HepG2 (cell line): ENCODE measurements around the gene PACS2. TPM values are rescaled to one million over a fixed set of nuclear protein-coding genes. Genes with fewer than 3 reads are reported as not detected.

Source experiments
- ATAC-seq: fragments of 200-7000 bp; cut with Tn5 transposase; 3 replicates; pipeline ENCODE4 v1.9.1; 2020; ENCODE audit warnings: mild to moderate bottlenecking, moderate library complexity
- BruUV-seq: library from RNA; stranded (reverse); fragments of 400-500 nt; replicated peaks from 2 replicates; lab custom pipeline; 2021; lab: Mats Ljungman, UMichigan
- CTCF ChIA-PET: fragments of 300-600 bp; formaldehyde crosslinking; extraction: SDS; loops from one replicate; lab custom pipeline; 2021; ENCODE audit warnings: low total read pairs, inconsistent platforms, low intra/inter-chr PET ratio; lab: Yijun Ruan, JAX
- POLR2A ChIA-PET: fragments of 350-600 bp; sonication (Branson Sonifier 250); formaldehyde crosslinking; loops from one replicate; lab custom pipeline; 2020; ENCODE audit warnings: antibody characterized with exemption, inconsistent platforms; lab: Yijun Ruan, JAX
- DNase-seq: peaks from one replicate; pipeline ENCODE4 v3.0.0-alpha.2; 2015; ENCODE audit warnings: low spot score
- FAIRE-seq: peaks from 3 replicates; lab custom pipeline; 2011; peaks lifted over from hg19 to GRCh38; lab: Jason Lieb, UNC
- H2AFZ ChIP-seq: one replicate; pipeline ENCODE4 v1.6.1; 2011; ENCODE audit warnings: low read length, inconsistent platforms
- H3K27ac ChIP-seq: fragments of 300-600 bp; 3 replicates; pipeline ENCODE4 v1.8.0; 2011; ENCODE audit warnings: mixed run types, mild to moderate bottlenecking, mixed read lengths, low read length, inconsistent platforms; ENCODE audit not compliant: insufficient read depth; ENCODE audit errors: extremely low read length
- H3K27me3 ChIP-seq, 2 experiments: fragments of 200-600 bp in 1 of 2; 2 replicates in 1 of 2; 3 replicates in 1 of 2; pipeline versions ENCODE4 v1.6.0 to v1.8.0; 2011; ENCODE audit warnings: low read length in 2 of 2, mild to moderate bottlenecking in 2 of 2, moderate library complexity in 2 of 2, inconsistent platforms in 1 of 2; ENCODE audit not compliant: insufficient read depth in 2 of 2, control insufficient read depth in 1 of 2
- H3K36me3 ChIP-seq, 2 experiments: fragments of 200-600 bp in 1 of 2; replicated peaks in 1 of 2; 2 replicates in 1 of 2; 3 replicates in 1 of 2; pipeline versions ENCODE4 v1.5.1 to v1.8.0; 2011; ENCODE audit warnings: low read length in 2 of 2, inconsistent platforms in 1 of 2; ENCODE audit not compliant: insufficient read depth in 2 of 2, control insufficient read depth in 1 of 2
- H3K4me1 ChIP-seq: 2 replicates; pipeline ENCODE4 v1.5.1; 2012; ENCODE audit warnings: low read length, inconsistent platforms; ENCODE audit not compliant: insufficient read depth
- H3K4me2 ChIP-seq: 2 replicates; pipeline ENCODE4 v1.6.0; 2011; ENCODE audit warnings: low read depth, low read length, inconsistent platforms
- H3K4me3 ChIP-seq, 3 experiments: fragments of 200-600 bp in 1 of 3; sonication (generic), shearing (Covaris generic) in 1 of 3; replicated peaks in 1 of 3; 2 replicates each; pipeline ENCODE4 v1.5.1; 2011 to 2016; ENCODE audit warnings: low read length in 3 of 3, inconsistent platforms in 2 of 3, low read depth in 2 of 3, mild to moderate bottlenecking in 2 of 3, control low read depth in 1 of 3, mixed read lengths in 1 of 3; ENCODE audit not compliant: insufficient read depth in 1 of 3
- H3K79me2 ChIP-seq: one replicate; pipeline ENCODE4 v1.6.1; 2011; ENCODE audit warnings: low read length, inconsistent platforms; ENCODE audit not compliant: insufficient read depth
- H3K9ac ChIP-seq: 2 replicates; pipeline ENCODE4 v1.6.0; 2011; ENCODE audit warnings: mild to moderate bottlenecking, low read depth, low read length, inconsistent platforms; ENCODE audit not compliant: insufficient read depth
- H3K9me3 ChIP-seq: 2 replicates; pipeline ENCODE4 v1.5.1; 2012; ENCODE audit warnings: mild to moderate bottlenecking, low read length
- H4K20me1 ChIP-seq: 2 replicates; pipeline ENCODE4 v1.6.0; 2011; ENCODE audit warnings: inconsistent platforms, mild to moderate bottlenecking, low read length, moderate library complexity; ENCODE audit not compliant: insufficient read depth
- ELK4 ChIP-seq: sonication (generic); formaldehyde crosslinking; IDR thresholded peaks from 2 replicates; pipeline ENCODE4 v1.9.0; 2021; ENCODE audit warnings: missing genetic modification reagents, borderline replicate concordance
- HDAC1 ChIP-seq: sonication (generic); formaldehyde crosslinking; IDR thresholded peaks from 2 replicates; pipeline ENCODE4 v1.5.1; 2020; ENCODE audit warnings: mild to moderate bottlenecking, missing genetic modification reagents
- JDP2 ChIP-seq: sonication (generic); formaldehyde crosslinking; IDR thresholded peaks from 2 replicates; pipeline ENCODE4 v1.8.1; 2022; ENCODE audit warnings: missing genetic modification reagents, borderline replicate concordance
- KAT7 ChIP-seq: IDR thresholded peaks from 2 replicates; pipeline ENCODE4 v1.6.1; 2018; ENCODE audit warnings: borderline replicate concordance, missing compliant biosample characterization
- KDM2A ChIP-seq: sonication (generic); formaldehyde crosslinking; IDR thresholded peaks from 2 replicates; pipeline ENCODE4 v1.4.0; 2020; ENCODE audit warnings: low read depth, missing genetic modification reagents, borderline replicate concordance
- MIXL1 ChIP-seq: IDR thresholded peaks from 2 replicates; pipeline ENCODE4 v1.6.1; 2016
- MXD1 ChIP-seq: sonication (generic); formaldehyde crosslinking; IDR thresholded peaks from 2 replicates; pipeline ENCODE4 v1.4.0; 2020; ENCODE audit warnings: mild to moderate bottlenecking, missing genetic modification reagents
- NRL ChIP-seq: sonication (generic); formaldehyde crosslinking; IDR thresholded peaks from 2 replicates; pipeline ENCODE4 v1.5.0; 2020; ENCODE audit warnings: missing genetic modification reagents, mild to moderate bottlenecking, moderate library complexity, borderline replicate concordance
- PTBP1 ChIP-seq: fragments of 200-400 bp; formaldehyde crosslinking; IDR thresholded peaks from 2 replicates; pipeline ENCODE4 v1.6.1; 2018; ENCODE audit warnings: low read length, low read depth; ENCODE audit not compliant: poor library complexity, severe bottlenecking
- RXRA ChIP-seq: sonication (generic); formaldehyde crosslinking; IDR thresholded peaks from 2 replicates; pipeline ENCODE4 v1.5.1; 2020; ENCODE audit warnings: missing genetic modification reagents
- ZBTB42 ChIP-seq: sonication (generic); formaldehyde crosslinking; IDR thresholded peaks from 2 replicates; pipeline ENCODE4 v1.5.0; 2020; ENCODE audit warnings: mild to moderate bottlenecking, missing genetic modification reagents
- ZNF280B ChIP-seq: sonication (generic); formaldehyde crosslinking; IDR thresholded peaks from 2 replicates; pipeline ENCODE4 v1.5.0; 2020; ENCODE audit warnings: missing genetic modification reagents, mild to moderate bottlenecking, borderline replicate concordance
- ZNF292 ChIP-seq: sonication (generic); formaldehyde crosslinking; IDR thresholded peaks from 2 replicates; pipeline ENCODE4 v1.8.1; 2022; ENCODE audit warnings: mild to moderate bottlenecking, low read depth, missing genetic modification reagents, borderline replicate concordance
- ZNF296 ChIP-seq: sonication (generic); formaldehyde crosslinking; conservative IDR thresholded peaks from 2 replicates; pipeline ENCODE4 v1.5.0; 2020; ENCODE audit warnings: mild to moderate bottlenecking, missing genetic modification reagents
- ZNF580 ChIP-seq: IDR thresholded peaks from 2 replicates; pipeline ENCODE4 v1.6.1; 2016; ENCODE audit warnings: low read depth, borderline replicate concordance
- ZNF589 ChIP-seq: sonication (generic); formaldehyde crosslinking; conservative IDR thresholded peaks from 2 replicates; pipeline ENCODE4 v1.8.0; 2022; ENCODE audit warnings: mild to moderate bottlenecking, moderate library complexity, missing genetic modification reagents
- ZNF777 ChIP-seq: sonication (generic); formaldehyde crosslinking; IDR thresholded peaks from 2 replicates; pipeline ENCODE4 v1.4.0; 2020; ENCODE audit warnings: missing genetic modification reagents
- ZNF780A ChIP-seq: sonication (generic); formaldehyde crosslinking; IDR thresholded peaks from 2 replicates; pipeline ENCODE4 v1.8.0; 2022; ENCODE audit warnings: mild to moderate bottlenecking, missing genetic modification reagents, moderate library complexity
- WGBS: methylation state at CpG from one replicate; pipeline ENCODE4 v1.1.6; 2017; ENCODE audit warnings: low lambda C conversion rate; 5-methylcytosine and 5-hydroxymethylcytosine counted together
- in situ Hi-C: cut with HindIII; loops from 2 replicates; pipeline ENCODE4 v1.10.0; 2017; ENCODE audit warnings: low pct_unique_long_range_greater_than_20kb; ENCODE audit not compliant: extremely low pct_ligation_motif_present
- intact Hi-C: fragments of 100-400 bp; cut with micrococcal nuclease; formaldehyde crosslinking; loops from one replicate; pipeline ENCODE4 v1.10.0; 2022; ENCODE audit not compliant: unreplicated experiment
- polyA plus RNA-seq, 8 experiments: library from polyadenylated mRNA; depleted of rRNA in 3 of 8; stranded (reverse) in 7 of 8; unstranded in 1 of 8; fragments of >200 nt; fragmentation: Illumina TruSeq in 4 of 8; extraction: Trizol in 4 of 8; gene quantifications; 2 replicates each; pipeline versions ENCODE4 v1.2.1 to v1.2.3, GENCODE V29; 2011 to 2016; ENCODE audit warnings: low read depth in 4 of 8, missing spikeins in 1 of 8, mixed read lengths in 1 of 8; ENCODE audit not compliant: insufficient read depth in 1 of 8
- total RNA-seq, 5 experiments: library from RNA; depleted of rRNA; stranded (reverse); fragments of >200 nt; fragmentation: Illumina TruSeq; extraction: Trizol; gene quantifications; 2 replicates each; pipeline ENCODE4 v1.2.3, GENCODE V29; 2016; ENCODE audit warnings: low read depth in 1 of 5

The PACS2 gene
- total and polyA plus RNA-seq, 2 of the 13 experiments (the other 11 are each of a cell fraction or from before 2014, with no cell fraction given), result 23.6 to 27.6 TPM

- whole genome bisulfite sequencing, result 7% methylated on average over 16 of the region's 54 CpGs
- in situ Hi-C loops, result no loop called here
- ChIA-PET POLR2A (no interaction called here), CTCF (no interaction called here)
- peak overlapping the region; percentile 68 to 99 (median 92) for H3K4me3 ChIP-seq
- H3K27ac ChIP-seq, result peak overlapping the region; percentile 95
- no peak for DNase-seq
- H2AFZ ChIP-seq, result no peak overlapping the region
- peaks cover 37% of the 10 kb centered on the region for H3K79me2 ChIP-seq
- no peaks in the 10 kb centered on the region for H3K9me3 ChIP-seq
- H3K9ac ChIP-seq, result peak overlapping the region; percentile 88
- FAIRE-seq, result no peak
- BruUV-seq, result no TSS peak
- no peaks in the 10 kb centered on the region; a peak in 1 of 5 replicates for H3K27me3 ChIP-seq
- intact Hi-C loops, result no loop called here
- no peaks in the 10 kb centered on the region for H3K36me3 ChIP-seq
- H3K4me2 ChIP-seq, result peak overlapping the region; percentile 78
- H4K20me1 ChIP-seq, result peaks cover 10% of the 10 kb centered on the region; the same call in 1 of the 2 replicates
- peaks cover 29% of the 10 kb centered on the region for H3K4me1 ChIP-seq
- peak; percentile 20 for ATAC-seq
- TF ChIP-seq RXRA (CRISPR knock-in tag), result peak; percentile 23; the same call in 1 of the 2 replicates
- TF ChIP-seq ZNF292 (CRISPR knock-in tag), result peak; percentile 60; the same call in 1 of the 2 replicates
- TF ChIP-seq ZNF780A, result no peak
- TF ChIP-seq MXD1 (CRISPR knock-in tag), result peak; percentile 35; the same call in 1 of the 2 replicates
- TF ChIP-seq KDM2A (CRISPR knock-in tag), result peak; percentile 22; the same call in 1 of the 2 replicates
- TF ChIP-seq HDAC1 (CRISPR knock-in tag), result peak; percentile 41; the same call in 1 of the 2 replicates
- 0 out of 2 replicates have a peak, but pooled peaks have one; percentile 14 for TF ChIP-seq ZNF589 (CRISPR knock-in tag)
- TF ChIP-seq ZBTB42 (CRISPR knock-in tag), result peak; percentile 65; the same call in 1 of the 2 replicates
- 0 out of 2 replicates have a peak, but pooled peaks have one; percentile 50 for TF ChIP-seq NRL (CRISPR knock-in tag)
- no peak for TF ChIP-seq JDP2 (CRISPR knock-in tag)
- no peak for TF ChIP-seq PTBP1
- TF ChIP-seq ZNF280B (CRISPR knock-in tag), result peak; percentile 32; the same call in 1 of the 2 replicates
- TF ChIP-seq MIXL1 (CRISPR knock-in tag), result no peak
- TF ChIP-seq ELK4, result no peak
- TF ChIP-seq ZNF777 (CRISPR knock-in tag), result peak; percentile 99
- peak; percentile 40; the same call in 1 of the 2 replicates for TF ChIP-seq KAT7 (CRISPR knock-in tag)
- 0 out of 2 replicates have a peak, but pooled peaks have one; percentile 57 for TF ChIP-seq ZNF296 (CRISPR knock-in tag)
- no peak for TF ChIP-seq ZNF580 (CRISPR knock-in tag)
Observed at GRCh38 chr14:105299654-105300541, 14.7 kb upstream of the PACS2 start.
